HepG2 (cell line): Measurements from ENCODE around the gene SPIRE1. TPM values are rescaled to one million over a fixed set of nuclear protein-coding genes. Genes with fewer than 3 reads are reported as not detected.

ENCODE experiments used
- CEBPB ChIP-seq: IDR thresholded peaks from 2 replicates; pipeline ENCODE4 v1.6.1; 2011; ENCODE audit warnings: low read depth, low read length, improper control_type of control experiment, borderline replicate concordance
- CSRNP2 ChIP-seq: sonication (generic); formaldehyde crosslinking; conservative IDR thresholded peaks from 2 replicates; pipeline ENCODE4 v1.8.0; 2022; ENCODE audit warnings: low read depth, missing genetic modification reagents
- HNRNPUL1 ChIP-seq: fragments of 200-400 bp; formaldehyde crosslinking; IDR thresholded peaks from 2 replicates; pipeline ENCODE4 v1.6.1; 2017; ENCODE audit warnings: low read depth, mild to moderate bottlenecking, low read length, moderate library complexity
- NR2C2 ChIP-seq: sonication (generic); formaldehyde crosslinking; IDR thresholded peaks from 2 replicates; pipeline ENCODE4 v1.4.0; 2020; ENCODE audit warnings: missing genetic modification reagents, mild to moderate bottlenecking, moderate library complexity, borderline replicate concordance
- PATZ1 ChIP-seq: sonication (generic); formaldehyde crosslinking; IDR thresholded peaks from 2 replicates; pipeline ENCODE4 v1.4.0; 2020; ENCODE audit warnings: missing genetic modification reagents
- PAXIP1 ChIP-seq: sonication (generic); formaldehyde crosslinking; conservative IDR thresholded peaks from 2 replicates; pipeline ENCODE4 v1.4.0; 2020; ENCODE audit warnings: mild to moderate bottlenecking, missing genetic modification reagents, moderate library complexity
- TSC22D2 ChIP-seq: sonication (generic); formaldehyde crosslinking; IDR thresholded peaks from 2 replicates; pipeline ENCODE4 v1.5.1; 2020; ENCODE audit warnings: missing genetic modification reagents, mild to moderate bottlenecking, borderline replicate concordance
- ZBTB49 ChIP-seq: sonication (generic); formaldehyde crosslinking; IDR thresholded peaks from 2 replicates; pipeline ENCODE4 v1.4.0; 2020; ENCODE audit warnings: missing genetic modification reagents, borderline replicate concordance
- ZNF407 ChIP-seq: sonication (generic); formaldehyde crosslinking; IDR thresholded peaks from one replicate; pipeline ENCODE4 v1.5.1; 2020; ENCODE audit warnings: mild to moderate bottlenecking, missing genetic modification reagents; ENCODE audit errors: not compliant biosample characterization
- ZNF615 ChIP-seq: sonication (generic); formaldehyde crosslinking; IDR thresholded peaks from 2 replicates; pipeline ENCODE4 v1.5.0; 2020; ENCODE audit warnings: mild to moderate bottlenecking, missing genetic modification reagents, borderline replicate concordance
- polyA plus RNA-seq, 8 experiments: library from polyadenylated mRNA; depleted of rRNA in 3 of 8; stranded (reverse) in 7 of 8; unstranded in 1 of 8; fragments of >200 nt; fragmentation: Illumina TruSeq in 4 of 8; extraction: Trizol in 4 of 8; gene quantifications; 2 replicates each; pipeline versions ENCODE4 v1.2.1 to v1.2.3, GENCODE V29; 2011 to 2016; ENCODE audit warnings: low read depth in 4 of 8, missing spikeins in 1 of 8, mixed read lengths in 1 of 8; ENCODE audit not compliant: insufficient read depth in 1 of 8
- total RNA-seq, 5 experiments: library from RNA; depleted of rRNA; stranded (reverse); fragments of >200 nt; fragmentation: Illumina TruSeq; extraction: Trizol; gene quantifications; 2 replicates each; pipeline ENCODE4 v1.2.3, GENCODE V29; 2016; ENCODE audit warnings: low read depth in 1 of 5

Gene SPIRE1
- total and polyA plus RNA-seq, 2 of the 13 experiments (the other 11 are each of a cell fraction or from before 2014, with no cell fraction given), result 9.9 to 21.3 TPM

- no peak for TF ChIP-seq ZBTB49
- TF ChIP-seq CSRNP2 (CRISPR knock-in tag), result no peak
- 0 out of 2 replicates have a peak, but pooled peaks have one; percentile 40 for TF ChIP-seq NR2C2 (CRISPR knock-in tag)
- 0 out of 2 replicates have a peak, but pooled peaks have one; percentile 27 for TF ChIP-seq PATZ1 (CRISPR knock-in tag)
- peak; percentile 41; the same call in 1 of the 2 replicates for TF ChIP-seq PAXIP1 (CRISPR knock-in tag)
- no peak for TF ChIP-seq ZNF615 (CRISPR knock-in tag)
- peak; percentile 44; the same call in 1 of the 2 replicates for TF ChIP-seq CEBPB
- no peak for TF ChIP-seq TSC22D2
- TF ChIP-seq HNRNPUL1, result no peak
- no peak for TF ChIP-seq ZNF407 (CRISPR knock-in tag)
These were observed 34.3 kb upstream of the SPIRE1 start (continued) for GRCh38 chr18:12692206-12692605.
